Coronary artery (tissue), 2 donors: Measurements from ENCODE around the gene PI4KA.
A peak's percentile ranks its signal among the peaks of the same experiment; 100 is the strongest.
"Not testable (repeated sequence)": the region's sequence is repeated elsewhere in the genome, so short reads cannot be mapped to it uniquely, and the experiment has no call there.

Experiments used
- DNase-seq: peaks from one replicate; pipeline ENCODE4 v3.0.0-alpha.2; 2017; ENCODE audit warnings: low spot score
- H3K27ac ChIP-seq, 2 donors: fragments of 200-600 bp; sonication (generic); one replicate each; pipeline ENCODE4 v1.5.1; 2016 to 2019
- H3K4me3 ChIP-seq: fragments of 200-600 bp; sonication (generic); 2 replicates; pipeline ENCODE4 v1.5.1; 2016; ENCODE audit warnings: mild to moderate bottlenecking, moderate library complexity

PI4KA gene

DNA sequence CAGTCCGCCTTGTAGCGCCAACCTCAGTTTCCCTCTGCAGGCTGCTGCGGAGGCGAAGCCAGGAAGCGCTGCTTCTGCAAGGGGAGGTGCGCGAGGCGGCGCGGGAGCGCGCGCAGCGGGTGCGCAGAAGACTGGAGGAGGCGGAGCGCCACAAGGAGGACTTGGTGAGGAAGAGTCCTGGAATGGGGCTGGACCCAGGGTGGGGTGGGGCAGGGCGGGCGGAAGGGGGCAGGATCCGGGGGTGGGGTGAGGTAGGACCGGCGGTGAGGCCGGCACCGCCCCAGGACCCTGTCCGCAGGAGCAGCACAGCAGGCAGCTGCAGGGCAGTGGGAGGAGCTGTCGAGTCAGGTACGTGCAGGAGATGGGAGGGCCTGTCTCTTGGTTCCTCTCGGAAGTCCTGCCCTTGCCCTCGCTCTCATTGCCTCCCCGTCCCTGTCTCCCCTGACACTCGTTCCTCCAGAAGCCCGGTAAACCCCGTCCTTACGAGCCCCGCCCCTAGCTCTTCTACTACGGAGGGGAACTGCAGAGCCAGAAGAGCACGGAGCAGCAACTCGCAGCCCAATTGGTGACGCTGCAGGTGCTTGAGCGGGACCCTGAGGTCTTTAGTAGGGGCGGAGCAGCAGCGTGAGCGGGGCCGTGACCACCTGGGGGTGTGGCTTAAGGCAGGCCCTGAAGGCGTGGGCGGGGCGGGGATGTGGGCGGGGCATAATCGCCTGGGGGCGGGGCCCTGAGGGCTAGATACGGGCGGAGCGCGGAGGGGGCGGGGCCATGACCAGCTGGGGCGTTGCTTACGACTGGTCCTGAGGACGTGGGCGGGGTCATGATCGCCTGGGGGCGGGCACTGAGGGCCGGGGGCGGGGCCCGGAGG, 155.8 kb downstream of the PI4KA start:
- Histone ChIP-seq H3K27ac (peak overlapping the region; percentile 60 to 88), H3K4me3 (peak overlapping the region; percentile 73)
- peak; percentile 98 for DNase-seq

DNA sequence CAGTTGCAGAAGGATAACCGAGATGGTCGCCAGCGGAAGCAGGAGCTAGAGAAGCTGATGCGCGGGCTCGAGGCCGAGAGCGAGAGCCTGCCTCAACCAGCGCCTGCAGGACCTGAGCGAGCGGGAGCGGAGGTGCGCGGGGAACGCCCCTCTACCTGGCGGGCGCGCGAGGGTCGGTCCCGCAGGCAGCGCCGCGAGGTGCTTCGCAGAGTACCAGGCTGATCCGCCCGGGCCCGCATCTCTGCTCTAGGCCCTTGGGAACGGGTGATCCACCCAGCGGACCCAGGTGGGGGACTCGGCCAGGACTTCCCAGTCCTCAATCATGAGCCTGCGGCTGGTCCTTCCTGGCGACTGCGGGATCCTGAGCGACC, 156.5 kb downstream of the PI4KA start:
- H3K4me3 ChIP-seq = peak overlapping the region; percentile 73
- DNase-seq = not testable (repeated sequence)
- H3K27ac ChIP-seq = peak overlapping the region; percentile 60 to 88

DNA sequence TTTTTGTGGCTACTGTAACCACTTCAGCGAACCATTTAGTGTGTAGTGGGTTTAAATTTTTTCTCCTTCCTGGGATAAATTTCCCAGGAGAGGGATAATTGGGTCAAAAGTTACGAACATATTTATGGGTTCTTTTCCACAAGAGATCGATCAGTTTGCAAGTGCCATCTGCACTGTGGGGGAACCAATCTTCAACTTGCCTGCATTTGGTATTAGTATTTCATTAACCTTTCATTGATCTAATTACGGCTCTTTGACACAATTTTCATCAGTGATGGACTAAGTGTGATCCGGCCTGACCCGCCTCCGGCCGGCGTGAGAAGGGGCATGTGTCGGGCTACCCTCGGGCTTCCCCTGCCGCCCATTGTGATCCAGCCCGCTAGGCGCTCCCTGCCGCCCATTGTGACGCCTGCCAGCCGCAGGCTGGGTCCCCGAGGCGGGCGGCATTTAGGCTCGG, 156.9 kb downstream of the PI4KA start:
- Histone ChIP-seq H3K27ac (peak overlapping the region in 1 of 2 donors; percentile 88), H3K4me3 (peak overlapping the region; percentile 73)
- DNase-seq = peak; percentile 24

DNA sequence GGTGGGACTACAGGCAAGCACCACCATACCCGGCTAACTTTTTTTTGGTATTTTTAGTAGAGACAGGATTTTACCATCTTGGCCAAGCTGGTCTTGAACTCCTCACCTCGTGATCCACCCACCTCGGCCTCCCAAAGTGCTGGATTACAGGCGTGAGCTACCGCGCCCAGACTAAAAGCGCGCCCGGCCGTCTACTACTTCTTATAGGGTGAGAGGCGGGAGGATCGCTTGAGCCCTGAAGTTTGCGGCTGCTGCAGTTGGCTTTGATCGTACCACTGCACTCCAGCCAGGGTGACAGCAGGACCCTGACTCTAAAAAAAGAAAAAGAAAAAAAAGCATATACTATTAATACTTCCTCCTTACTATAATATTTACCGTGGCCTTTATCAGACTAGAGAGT, 158.3 kb downstream of the PI4KA start:
- not testable (repeated sequence) for H3K4me3 ChIP-seq, H3K27ac ChIP-seq
- DNase-seq = peak; percentile 70

GRCh38 chr22:20699856-20700255, 158.8 kb downstream of the PI4KA start:
- H3K4me3 ChIP-seq, H3K27ac ChIP-seq: not testable (repeated sequence)
- peak; percentile 22 for DNase-seq

GRCh38 chr22:20697481-20698113, 161.0 kb downstream of the PI4KA start:
- Histone ChIP-seq H3K27ac (peak overlapping the region in 1 of 2 donors; percentile 72), H3K4me3 (peak overlapping the region; percentile 44)
- peak; percentile 78 for DNase-seq

DNA sequence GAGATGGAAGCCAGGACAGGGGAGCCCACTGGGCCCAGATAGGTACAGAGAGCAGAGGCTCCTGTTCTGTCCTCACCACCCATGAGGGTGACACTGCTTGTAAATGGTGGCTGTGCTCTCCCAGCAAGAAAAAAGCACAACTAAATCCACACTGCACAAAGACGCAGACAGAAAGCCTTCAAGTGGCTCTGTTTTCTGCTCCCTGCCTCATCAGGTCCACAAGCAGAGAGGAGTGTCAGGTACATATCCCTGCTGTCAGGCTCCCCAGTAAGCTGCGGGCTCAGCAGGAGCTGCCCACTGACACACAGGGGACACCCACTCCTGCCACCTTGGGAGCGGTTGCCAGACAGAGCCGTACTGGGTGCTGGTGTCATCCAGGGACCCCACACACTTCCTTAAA, 162.6 kb downstream of the PI4KA start:
- H3K4me3 ChIP-seq, H3K27ac ChIP-seq: not testable (repeated sequence)
- DNase-seq = peak; percentile 11

DNA sequence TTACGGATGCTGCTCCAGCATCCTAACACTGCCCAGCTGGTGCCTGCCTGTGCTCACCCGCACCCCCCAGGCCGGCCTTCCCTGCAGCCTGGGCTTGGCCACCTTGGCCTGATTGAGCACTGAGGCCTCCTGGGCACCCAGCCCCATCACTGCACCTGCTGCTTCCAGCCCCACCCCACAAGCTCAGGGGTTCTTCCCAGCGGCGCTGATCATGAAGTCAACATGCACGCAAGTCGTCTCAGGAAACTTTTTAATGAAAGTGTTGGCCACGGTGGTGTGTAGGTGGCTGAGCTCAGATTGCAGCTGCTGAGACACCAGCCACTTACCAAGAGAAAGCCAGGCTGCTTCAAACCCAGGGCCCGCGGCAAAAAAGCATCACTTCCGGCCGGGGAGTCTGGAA, 163.4 kb downstream of the PI4KA start:
- not testable (repeated sequence) for H3K27ac ChIP-seq, H3K4me3 ChIP-seq, DNase-seq

DNA sequence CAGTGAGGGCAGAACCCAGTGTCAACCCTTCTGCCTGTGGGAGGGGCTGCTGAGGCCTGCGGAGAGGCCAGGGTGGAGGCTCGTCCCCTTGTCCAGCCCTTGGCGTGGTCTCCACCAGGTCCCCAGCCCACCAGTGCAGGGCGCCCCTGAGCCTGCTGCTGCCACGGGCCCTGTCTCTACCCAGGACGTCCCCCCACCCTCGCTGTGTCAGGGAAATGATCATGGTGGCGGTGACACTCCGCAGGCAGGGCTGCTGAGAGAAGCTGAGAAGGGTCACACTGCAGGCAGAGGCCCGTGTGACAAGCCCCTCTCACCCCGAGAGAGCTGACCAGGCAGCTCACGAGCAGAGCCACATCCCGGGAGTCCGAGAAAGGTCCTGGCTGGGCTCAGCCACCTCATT, 164.4 kb downstream of the PI4KA start:
- not testable (repeated sequence) for H3K27ac ChIP-seq, DNase-seq, H3K4me3 ChIP-seq

DNA sequence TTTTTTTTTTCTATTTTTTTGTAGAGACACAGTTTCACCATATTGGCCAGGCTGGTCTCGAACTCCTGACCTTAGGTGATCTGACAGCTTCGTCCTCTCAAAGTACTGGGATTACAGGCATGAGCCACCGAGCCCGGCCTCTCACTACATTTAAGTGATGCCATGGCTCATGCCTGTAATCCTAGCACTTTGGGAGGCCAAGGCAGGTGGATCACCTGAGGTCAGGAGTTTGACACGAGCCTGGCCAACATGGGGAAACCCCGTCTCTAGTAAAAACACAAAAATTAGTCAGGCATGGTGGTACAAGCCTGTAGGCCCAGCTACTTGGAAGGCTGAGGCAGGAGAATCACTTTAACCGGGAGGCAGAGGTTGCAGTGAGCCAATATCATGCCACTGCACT, 165.7 kb downstream of the PI4KA start:
- not testable (repeated sequence) for H3K27ac ChIP-seq, H3K4me3 ChIP-seq
- DNase-seq = peak; percentile 12

GRCh38 chr22:20690586-20691317, 167.9 kb downstream of the PI4KA start:
- H3K4me3 ChIP-seq, H3K27ac ChIP-seq: not testable (repeated sequence)
- DNase-seq = peak; percentile 24

GRCh38 chr22:20687356-20688172, 171.0 kb downstream of the PI4KA start:
- H3K27ac ChIP-seq, H3K4me3 ChIP-seq, DNase-seq: not testable (repeated sequence)

DNA sequence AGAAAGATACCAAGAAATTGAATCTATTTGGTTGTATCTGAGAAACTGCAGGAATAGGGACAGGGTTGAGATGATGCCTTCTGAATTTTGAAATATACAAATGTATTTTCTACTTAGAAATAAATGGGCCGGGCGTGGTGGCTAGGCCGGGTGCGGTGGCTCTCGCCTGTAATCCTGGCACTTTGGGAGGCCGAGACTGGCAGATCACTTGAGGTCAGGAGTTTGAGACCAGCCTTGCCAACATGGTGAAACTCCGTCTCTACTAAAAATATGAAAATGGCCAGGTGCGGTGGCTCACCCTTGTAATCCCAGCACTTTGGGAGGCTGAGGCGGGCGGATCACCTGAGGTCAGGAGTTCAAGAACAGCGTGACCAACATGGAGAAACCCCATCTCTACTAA, 172.8 kb downstream of the PI4KA start:
- not testable (repeated sequence) for H3K27ac ChIP-seq, H3K4me3 ChIP-seq
- DNase-seq = peak; percentile 45

- H3K27ac ChIP-seq, DNase-seq: not testable (repeated sequence)
Measured at GRCh38 chr22:20678792-20679435, 179.7 kb downstream of the PI4KA start.

More at GRCh38 chr22:20678792-20679435, 179.7 kb downstream of the PI4KA start:
- H3K4me3 ChIP-seq = not testable (repeated sequence)
